22Rv1 (cell line): Measurements from ENCODE around the gene GPHN.

Experiments used
- H3K27ac ChIP-seq: fragments of 450-650 bp; 2 replicates; pipeline ENCODE4 v1.5.1; 2017
- CTCF ChIP-seq: fragments of 450-650 bp; IDR thresholded peaks from 2 replicates; pipeline ENCODE4 v1.5.1; 2017; ENCODE audit warnings: mild to moderate bottlenecking
- ZFX ChIP-seq: fragments of 450-650 bp; IDR thresholded peaks from 2 replicates; pipeline ENCODE4 v1.6.1; 2017; ENCODE audit warnings: antibody characterized with exemption, borderline replicate concordance

GPHN gene

GRCh38 chr14:67016856-67017255, 508.9 kb downstream of the GPHN start:
- TF ChIP-seq CTCF (no peak), ZFX (no peak)
- no peak overlapping the region for H3K27ac ChIP-seq

DNA sequence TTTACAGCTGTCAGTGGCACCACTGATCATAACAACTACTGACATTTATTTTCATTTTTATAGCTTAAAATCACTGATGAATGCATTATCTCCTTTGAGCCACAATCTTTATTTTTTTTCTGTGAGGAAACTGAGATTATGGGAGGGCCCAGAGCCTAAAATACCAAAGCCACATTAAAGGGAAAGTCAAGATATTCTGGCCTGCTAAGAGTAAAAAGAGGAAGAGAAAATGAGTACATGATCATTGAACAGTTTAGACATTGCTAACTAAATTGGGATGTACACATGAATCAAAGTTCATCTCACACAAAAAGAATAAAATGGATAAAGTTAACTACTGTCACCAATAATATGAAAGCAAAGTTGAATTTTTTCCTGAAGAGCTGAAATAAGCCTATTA, 510.8 kb downstream of the GPHN start:
- TF ChIP-seq ZFX (no peak), CTCF (no peak)
- H3K27ac ChIP-seq = no peak overlapping the region

- no peak overlapping the region for H3K27ac ChIP-seq
- no peak for TF ChIP-seq CTCF
- TF ChIP-seq ZFX = no peak
These were observed 511.8 kb downstream of the GPHN start for GRCh38 chr14:67019796-67020195.

- H3K27ac ChIP-seq = no peak overlapping the region
- TF ChIP-seq CTCF (no peak), ZFX (no peak)
These were observed 524.2 kb downstream of the GPHN start for GRCh38 chr14:67031920-67032774.

DNA sequence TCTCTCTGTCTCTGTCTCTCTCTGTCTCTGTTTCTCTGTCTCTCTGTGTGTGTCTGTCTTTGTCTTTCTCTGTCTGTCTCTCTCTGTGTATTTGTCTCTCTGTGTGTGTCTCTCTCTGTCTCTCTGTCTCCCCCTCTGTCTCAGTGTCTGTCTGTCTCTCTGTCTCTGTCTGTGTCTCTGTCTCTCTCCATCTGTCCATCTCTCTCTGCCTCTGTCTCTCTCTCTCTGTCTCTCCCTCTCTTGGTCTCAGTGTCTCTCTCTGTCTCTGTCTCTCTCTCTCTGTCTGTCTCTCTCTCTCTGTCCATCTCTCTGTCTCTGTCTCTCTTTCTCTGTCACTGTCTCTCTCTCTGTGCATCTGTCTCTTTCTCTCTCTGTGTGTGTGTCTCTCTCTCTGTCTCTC, 537.5 kb downstream of the GPHN start:
- TF ChIP-seq CTCF = no peak
- TF ChIP-seq ZFX = no peak

GRCh38 chr14:67050896-67051295, 542.9 kb downstream of the GPHN start:
- TF ChIP-seq ZFX (no peak), CTCF (no peak)

More for the DNA sequence above, 537.5 kb downstream of the GPHN start:
- no peak overlapping the region for H3K27ac ChIP-seq

GRCh38 chr14:67056684-67057083, 548.7 kb downstream of the GPHN start:
- no peak for TF ChIP-seq CTCF
- TF ChIP-seq ZFX = no peak
- H3K27ac ChIP-seq = no peak overlapping the region

More at GRCh38 chr14:67050896-67051295, 542.9 kb downstream of the GPHN start:
- H3K27ac ChIP-seq = no peak overlapping the region
